ENCODE measurements around the gene TFRC. TPM values are rescaled to one million over a fixed set of nuclear protein-coding genes. Genes with fewer than 3 reads are reported as not detected.

TFRC gene
- total RNA-seq, 1 donor from 2014 or later = 87.7 TPM

DNA sequence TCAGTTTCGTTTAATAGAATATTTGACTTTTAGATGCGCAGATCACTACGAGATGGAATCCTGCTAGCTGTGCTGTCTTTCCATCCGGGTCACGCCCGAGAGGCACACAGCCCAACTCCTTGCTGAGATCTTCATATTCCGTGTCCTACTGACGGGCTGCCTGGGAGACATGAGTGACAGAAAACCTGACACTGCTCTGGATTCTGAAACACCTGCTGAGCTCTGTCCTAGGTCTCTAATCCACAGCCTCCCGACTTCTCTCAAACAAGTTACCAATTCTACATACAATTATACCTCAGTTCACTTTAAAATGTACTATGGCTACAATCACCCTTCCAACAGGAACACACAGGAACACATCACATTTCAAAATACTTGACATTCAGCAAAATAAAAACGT, 27.2 kb downstream of the TFRC start:
- Histone ChIP-seq H4K20me1 (ENCODE audit: low read depth) (no peaks in the 10 kb centered on the region), H3K36me3 (peaks cover 13% of the 10 kb centered on the region), H3K27ac (no peak overlapping the region), H3K4me2 (no peak overlapping the region), H3K27me3 (no peaks in the 10 kb centered on the region), H3K4me3 (no peak overlapping the region), H3K9me3 (ENCODE audit: low read depth) (no peaks in the 10 kb centered on the region), H3F3A (ENCODE audit: low read depth) (no peaks in the 10 kb centered on the region), H2AFZ (replicated peaks) (no peak overlapping the region), H3K79me2 (ENCODE audit: low read depth) (no peaks in the 10 kb centered on the region), H3K4me1 (no peaks in the 10 kb centered on the region), H3K9ac (no peak overlapping the region)
- no peak overlapping the region for H3K4me3 Mint-ChIP-seq
- H3K9me3 Mint-ChIP-seq = no peaks in the 10 kb centered on the region
- TF ChIP-seq EZH2phosphoT487 (IDR thresholded peaks at IDR 0.05) = no peak
- TF ChIP-seq EZH2 (IDR thresholded peaks at IDR 0.05) = no peak
- no peak for TF ChIP-seq CTCF (IDR thresholded peaks at IDR 0.05)
- H3K27me3 Mint-ChIP-seq (ENCODE audit: insufficient read depth, low read depth) = no peaks in the 10 kb centered on the region
- peaks cover 47% of the 10 kb centered on the region for H3K36me3 Mint-ChIP-seq
- no peak overlapping the region for H3K27ac Mint-ChIP-seq
- no peaks in the 10 kb centered on the region for H3K4me1 Mint-ChIP-seq
- no peak for DNase-seq (ENCODE audit: low spot score)

- Histone ChIP-seq H3K36me3 (peaks cover 13% of the 10 kb centered on the region), H3K9ac (no peak overlapping the region), H3K27ac (no peak overlapping the region), H2AFZ (replicated peaks) (no peak overlapping the region), H4K20me1 (ENCODE audit: low read depth) (no peaks in the 10 kb centered on the region), H3K4me2 (no peak overlapping the region), H3F3A (ENCODE audit: low read depth) (no peaks in the 10 kb centered on the region), H3K4me1 (no peaks in the 10 kb centered on the region), H3K4me3 (no peak overlapping the region), H3K79me2 (ENCODE audit: low read depth) (no peaks in the 10 kb centered on the region), H3K27me3 (no peaks in the 10 kb centered on the region), H3K9me3 (ENCODE audit: low read depth) (no peaks in the 10 kb centered on the region)
- Mint-ChIP-seq H3K27me3 (ENCODE audit: insufficient read depth, low read depth) (no peaks in the 10 kb centered on the region), H3K36me3 (peaks cover 50% of the 10 kb centered on the region), H3K9me3 (no peaks in the 10 kb centered on the region), H3K4me3 (no peak overlapping the region), H3K4me1 (no peaks in the 10 kb centered on the region), H3K27ac (no peak overlapping the region)
- TF ChIP-seq EZH2phosphoT487 (IDR thresholded peaks at IDR 0.05) (no peak), CTCF (IDR thresholded peaks at IDR 0.05) (no peak), EZH2 (IDR thresholded peaks at IDR 0.05) (no peak)
- no peak for DNase-seq (ENCODE audit: low spot score)
Observed at GRCh38 chr3:196053487-196053886, 28.4 kb downstream of the TFRC start.

DNA sequence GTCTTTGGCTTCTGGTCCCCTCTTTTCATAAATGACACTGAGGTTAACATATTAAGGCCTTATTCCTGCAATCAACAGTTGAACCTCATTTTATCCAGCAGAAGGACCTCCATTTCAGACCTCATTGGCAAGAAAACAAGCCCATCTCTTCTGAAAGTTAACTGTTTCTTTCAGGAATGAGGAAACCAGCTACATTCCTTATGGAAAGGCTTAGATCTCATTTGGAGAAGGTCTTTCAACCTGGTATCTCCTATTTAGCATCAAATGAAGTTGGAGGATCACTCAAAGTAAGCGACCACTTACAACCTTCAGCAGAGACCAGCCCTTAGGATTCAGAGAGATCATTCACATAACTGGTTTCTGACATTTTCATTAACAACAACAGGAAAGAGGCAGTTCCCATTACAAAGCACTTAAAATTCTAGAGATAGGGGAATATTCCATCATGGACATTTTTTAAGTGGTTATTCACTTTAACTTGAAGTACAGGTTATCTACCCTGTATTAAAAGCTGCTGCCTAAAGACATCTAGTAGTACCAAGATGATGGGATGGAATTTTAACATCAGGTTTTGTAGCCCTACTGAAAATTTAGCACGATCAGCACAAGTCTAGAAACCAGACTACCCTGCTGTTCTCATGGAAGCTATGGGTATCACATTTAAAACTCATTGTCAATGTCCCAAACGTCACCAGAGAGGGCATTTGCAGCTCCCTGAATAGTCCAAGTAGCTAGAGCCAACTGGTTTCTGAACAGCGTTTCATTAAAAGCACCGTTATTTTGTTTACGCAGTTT, 30.4 kb downstream of the TFRC start:
- peaks cover 9% of the 10 kb centered on the region for H3K36me3 ChIP-seq
- H3K27ac Mint-ChIP-seq = no peak overlapping the region

More for the DNA sequence above, 30.4 kb downstream of the TFRC start:
- Histone ChIP-seq H3K9me3 (ENCODE audit: low read depth) (no peaks in the 10 kb centered on the region), H3K27ac (no peak overlapping the region), H3K79me2 (ENCODE audit: low read depth) (no peaks in the 10 kb centered on the region), H3K4me2 (no peak overlapping the region), H3F3A (ENCODE audit: low read depth) (no peaks in the 10 kb centered on the region), H2AFZ (replicated peaks) (no peak overlapping the region), H3K4me1 (no peaks in the 10 kb centered on the region), H3K9ac (no peak overlapping the region), H3K4me3 (no peak overlapping the region), H3K27me3 (no peaks in the 10 kb centered on the region), H4K20me1 (ENCODE audit: low read depth) (no peaks in the 10 kb centered on the region)
- peaks cover 41% of the 10 kb centered on the region for H3K36me3 Mint-ChIP-seq
- no peaks in the 10 kb centered on the region for H3K9me3 Mint-ChIP-seq
- TF ChIP-seq EZH2 (IDR thresholded peaks at IDR 0.05) = no peak
- TF ChIP-seq CTCF (IDR thresholded peaks at IDR 0.05) = no peak
- no peak for TF ChIP-seq EZH2phosphoT487 (IDR thresholded peaks at IDR 0.05)
- DNase-seq (ENCODE audit: low spot score) = no peak
- no peaks in the 10 kb centered on the region for H3K4me1 Mint-ChIP-seq
- no peaks in the 10 kb centered on the region for H3K27me3 Mint-ChIP-seq (ENCODE audit: insufficient read depth, low read depth)
- H3K4me3 Mint-ChIP-seq = no peak overlapping the region
